ENCODE data around the gene SMIM21.

SMIM21 gene

GRCh38 chr18:75427603-75428002 is at the start of gene SMIM21:
TSS of gene SMIM21 (minus strand) at chr18:75427703. CDS start at chr18:75427563, 140 bp downstream.
- no peak for DNase-seq

- DNase-seq = no peak
Measured at GRCh38 chr18:75475228-75475627, 47.7 kb upstream of the SMIM21 start.

- DNase-seq = no peak
Measured at GRCh38 chr18:75474332-75474731, 46.8 kb upstream of the SMIM21 start.

GRCh38 chr18:75473316-75473715 is 45.8 kb upstream of the SMIM21 start:
- DNase-seq = no peak

GRCh38 chr18:75472906-75473305 is 45.4 kb upstream of the SMIM21 start:
- no peak for DNase-seq

- DNase-seq = no peak
Measured at GRCh38 chr18:75472396-75472795, 44.9 kb upstream of the SMIM21 start.

- no peak for DNase-seq
Measured at GRCh38 chr18:75471850-75472249, 44.3 kb upstream of the SMIM21 start.

- no peak for DNase-seq
Measured at GRCh38 chr18:75467851-75468250, 40.3 kb upstream of the SMIM21 start.

- DNase-seq = no peak
Measured at GRCh38 chr18:75467281-75467795, 39.8 kb upstream of the SMIM21 start.

- no peak for DNase-seq
Measured at GRCh38 chr18:75464356-75464755, 36.9 kb upstream of the SMIM21 start.

- DNase-seq = no peak
Measured at GRCh38 chr18:75462178-75462832, 34.8 kb upstream of the SMIM21 start.

GRCh38 chr18:75456199-75456631 is 28.7 kb upstream of the SMIM21 start:
- DNase-seq = no peak

- DNase-seq = no peak
Measured at GRCh38 chr18:75455249-75456198, 28.0 kb upstream of the SMIM21 start.

GRCh38 chr18:75454022-75454795 is 26.7 kb upstream of the SMIM21 start:
- DNase-seq = no peak

GRCh38 chr18:75450906-75451305 is 23.4 kb upstream of the SMIM21 start:
- DNase-seq = no peak

- no peak for DNase-seq
Measured at GRCh38 chr18:75441896-75442295, 14.4 kb upstream of the SMIM21 start.

- no peak for DNase-seq
Measured at GRCh38 chr18:75439348-75439747, 11.8 kb upstream of the SMIM21 start.

- no peak for DNase-seq
Measured at GRCh38 chr18:75438891-75439290, 11.4 kb upstream of the SMIM21 start.

GRCh38 chr18:75437979-75438378 is 10.5 kb upstream of the SMIM21 start:
- no peak for DNase-seq

GRCh38 chr18:75433098-75433497 is 5.6 kb upstream of the SMIM21 start:
- DNase-seq = no peak

GRCh38 chr18:75429975-75430374 is 2.5 kb upstream of the SMIM21 start:
- DNase-seq = no peak

- DNase-seq = no peak
Measured at GRCh38 chr18:75428490-75428889, 987 bp upstream of the SMIM21 start.

GRCh38 chr18:75422341-75422910 is 5.1 kb downstream of the SMIM21 start:
- no peak for DNase-seq
